ENCODE data around the gene LIME1. TPM values are rescaled to one million over a fixed set of nuclear protein-coding genes. Genes with fewer than 3 reads are reported as not detected.
A peak's percentile ranks its signal among the peaks of the same experiment; 100 is the strongest.

LIME1 gene
- total RNA-seq, 1 donor from 2014 or later = 0.47 TPM

DNA sequence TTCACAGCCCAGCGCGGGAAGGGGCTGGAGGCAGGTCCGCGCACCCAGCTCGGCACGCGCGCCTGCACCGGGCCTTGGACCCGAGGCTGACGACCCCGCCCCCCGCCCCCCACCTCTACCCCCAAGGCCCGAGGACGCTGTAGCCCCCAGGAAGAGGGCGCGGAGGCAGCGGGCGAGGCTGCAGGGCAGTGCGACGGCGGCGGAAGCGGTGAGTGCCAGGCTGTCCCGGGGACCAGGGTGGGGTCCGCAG, 1.2 kb downstream of the LIME1 start:
- H3K27me3 Mint-ChIP-seq (ENCODE audit: insufficient read depth, low read depth) = peaks cover 2% of the 10 kb centered on the region
- Histone ChIP-seq H4K20me1 (ENCODE audit: low read depth) (peaks cover 52% of the 10 kb centered on the region), H3K4me2 (peak overlapping the region; percentile 77)

DNA sequence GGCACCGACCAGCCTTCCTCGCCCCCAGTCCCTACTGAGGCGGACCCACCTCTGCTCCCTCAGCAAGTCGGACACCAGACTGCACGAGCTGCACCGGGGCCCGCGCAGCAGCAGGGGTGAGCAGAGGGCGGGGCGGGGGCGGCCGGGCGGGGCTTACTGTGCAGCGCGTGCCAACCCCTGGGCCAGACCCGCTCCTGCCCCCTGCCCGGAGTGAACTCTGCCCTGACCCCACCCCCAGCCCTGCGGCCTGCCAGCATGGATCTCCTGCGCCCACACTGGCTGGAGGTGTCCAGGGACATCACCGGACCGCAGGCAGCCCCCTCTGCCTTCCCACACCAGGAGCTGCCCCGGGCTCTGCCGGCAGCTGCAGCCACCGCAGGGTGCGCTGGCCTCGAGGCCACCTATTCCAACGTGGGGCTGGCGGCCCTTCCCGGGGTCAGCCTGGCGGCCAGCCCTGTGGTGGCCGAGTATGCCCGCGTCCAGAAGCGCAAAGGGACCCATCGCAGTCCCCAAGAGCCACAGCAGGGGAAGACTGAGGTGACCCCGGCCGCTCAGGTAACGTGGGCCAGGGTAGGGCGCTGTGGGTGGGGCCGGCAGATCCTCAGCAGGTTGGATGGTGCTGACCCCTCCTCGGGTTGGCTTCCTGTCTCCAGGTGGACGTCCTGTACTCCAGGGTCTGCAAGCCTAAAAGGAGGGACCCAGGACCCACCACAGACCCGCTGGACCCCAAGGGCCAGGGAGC, 1.7 kb downstream of the LIME1 start:
- peaks cover 52% of the 10 kb centered on the region for H4K20me1 ChIP-seq (ENCODE audit: low read depth)
- peak overlapping the region; percentile 55 for H3K4me3 ChIP-seq
- peaks cover 33% of the 10 kb centered on the region for H3K4me1 ChIP-seq
- no peaks in the 10 kb centered on the region for H3K9me3 Mint-ChIP-seq
- H3K79me2 ChIP-seq (ENCODE audit: low read depth) = peaks cover 8% of the 10 kb centered on the region
- H3K27ac ChIP-seq = no peak overlapping the region
- H3K4me3 Mint-ChIP-seq = peak overlapping the region; percentile 13
- H3K4me1 Mint-ChIP-seq = no peaks in the 10 kb centered on the region
- no peaks in the 10 kb centered on the region for H3K36me3 Mint-ChIP-seq
- H3K4me2 ChIP-seq = peak overlapping the region; percentile 77
- no peaks in the 10 kb centered on the region for H3K9me3 ChIP-seq (ENCODE audit: low read depth)
- no peak overlapping the region for H3K9ac ChIP-seq
- DNase-seq (ENCODE audit: low spot score) = peak; percentile 54
- no peaks in the 10 kb centered on the region for H3K36me3 ChIP-seq
- H3K27me3 Mint-ChIP-seq (ENCODE audit: insufficient read depth, low read depth) = peaks cover 2% of the 10 kb centered on the region
- peaks cover 24% of the 10 kb centered on the region for H3K27me3 ChIP-seq
- H3K27ac Mint-ChIP-seq = no peak overlapping the region
- H3F3A ChIP-seq (ENCODE audit: low read depth) = peaks cover 34% of the 10 kb centered on the region
- no peak overlapping the region for H2AFZ ChIP-seq (replicated peaks)
- no peak for TF ChIP-seq EZH2 (IDR thresholded peaks at IDR 0.05)
- TF ChIP-seq, protein P1, sequence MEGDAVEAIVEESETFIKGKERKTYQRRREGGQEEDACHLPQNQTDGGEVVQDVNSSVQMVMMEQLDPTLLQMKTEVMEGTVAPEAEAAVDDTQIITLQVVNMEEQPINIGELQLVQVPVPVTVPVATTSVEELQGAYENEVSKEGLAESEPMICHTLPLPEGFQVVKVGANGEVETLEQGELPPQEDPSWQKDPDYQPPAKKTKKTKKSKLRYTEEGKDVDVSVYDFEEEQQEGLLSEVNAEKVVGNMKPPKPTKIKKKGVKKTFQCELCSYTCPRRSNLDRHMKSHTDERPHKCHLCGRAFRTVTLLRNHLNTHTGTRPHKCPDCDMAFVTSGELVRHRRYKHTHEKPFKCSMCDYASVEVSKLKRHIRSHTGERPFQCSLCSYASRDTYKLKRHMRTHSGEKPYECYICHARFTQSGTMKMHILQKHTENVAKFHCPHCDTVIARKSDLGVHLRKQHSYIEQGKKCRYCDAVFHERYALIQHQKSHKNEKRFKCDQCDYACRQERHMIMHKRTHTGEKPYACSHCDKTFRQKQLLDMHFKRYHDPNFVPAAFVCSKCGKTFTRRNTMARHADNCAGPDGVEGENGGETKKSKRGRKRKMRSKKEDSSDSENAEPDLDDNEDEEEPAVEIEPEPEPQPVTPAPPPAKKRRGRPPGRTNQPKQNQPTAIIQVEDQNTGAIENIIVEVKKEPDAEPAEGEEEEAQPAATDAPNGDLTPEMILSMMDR (IDR thresholded peaks at IDR 0.05) = no peak
- no peak for TF ChIP-seq EZH2phosphoT487 (IDR thresholded peaks at IDR 0.05)

More for the DNA sequence above, 1.2 kb downstream of the LIME1 start:
- H3K27ac Mint-ChIP-seq = no peak overlapping the region
- no peak overlapping the region for H3K9ac ChIP-seq
- no peaks in the 10 kb centered on the region for H3K36me3 ChIP-seq
- no peak overlapping the region for H2AFZ ChIP-seq (replicated peaks)
- H3K79me2 ChIP-seq (ENCODE audit: low read depth) = peaks cover 8% of the 10 kb centered on the region
- H3K27ac ChIP-seq = no peak overlapping the region
- H3K4me3 Mint-ChIP-seq = no peak overlapping the region
- peaks cover 24% of the 10 kb centered on the region for H3K27me3 ChIP-seq
- no peaks in the 10 kb centered on the region for H3K9me3 Mint-ChIP-seq
- no peaks in the 10 kb centered on the region for H3K9me3 ChIP-seq (ENCODE audit: low read depth)
- peaks cover 33% of the 10 kb centered on the region for H3K4me1 ChIP-seq
- DNase-seq (ENCODE audit: low spot score) = peak; percentile 55
- no peaks in the 10 kb centered on the region for H3K4me1 Mint-ChIP-seq
- H3K4me3 ChIP-seq = peak overlapping the region; percentile 55
- TF ChIP-seq EZH2phosphoT487 (IDR thresholded peaks at IDR 0.05) (no peak), EZH2 (IDR thresholded peaks at IDR 0.05) (no peak)
- TF ChIP-seq, protein P1 (IDR thresholded peaks at IDR 0.05) = no peak
- H3K36me3 Mint-ChIP-seq = no peaks in the 10 kb centered on the region
- peaks cover 34% of the 10 kb centered on the region for H3F3A ChIP-seq (ENCODE audit: low read depth)

DNA sequence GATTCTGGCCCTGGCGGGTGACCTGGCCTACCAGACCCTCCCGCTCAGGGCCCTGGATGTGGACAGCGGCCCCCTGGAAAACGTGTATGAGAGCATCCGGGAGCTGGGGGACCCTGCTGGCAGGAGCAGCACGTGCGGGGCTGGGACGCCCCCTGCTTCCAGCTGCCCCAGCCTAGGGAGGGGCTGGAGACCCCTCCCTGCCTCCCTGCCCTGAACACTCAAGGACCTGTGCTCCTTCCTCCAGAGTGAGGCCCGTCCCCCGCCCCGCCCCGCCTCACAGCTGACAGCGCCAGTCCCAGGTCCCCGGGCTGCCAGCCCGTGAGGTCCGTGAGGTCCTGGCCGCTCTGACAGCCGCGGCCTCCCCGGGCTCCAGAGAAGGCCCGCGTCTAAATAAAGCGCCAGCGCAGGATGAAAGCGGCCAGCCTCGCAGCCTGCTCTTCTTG, 2.2 kb downstream of the LIME1 start:
- Histone ChIP-seq H3K4me1 (peaks cover 33% of the 10 kb centered on the region), H3K9ac (no peak overlapping the region), H3K4me2 (peak overlapping the region; percentile 77), H4K20me1 (ENCODE audit: low read depth) (peaks cover 52% of the 10 kb centered on the region), H2AFZ (replicated peaks) (no peak overlapping the region), H3K79me2 (ENCODE audit: low read depth) (peaks cover 8% of the 10 kb centered on the region), H3K9me3 (ENCODE audit: low read depth) (no peaks in the 10 kb centered on the region), H3K4me3 (peak overlapping the region; percentile 55), H3K36me3 (no peaks in the 10 kb centered on the region), H3K27ac (no peak overlapping the region), H3K27me3 (peaks cover 24% of the 10 kb centered on the region), H3F3A (ENCODE audit: low read depth) (peaks cover 40% of the 10 kb centered on the region)
- no peaks in the 10 kb centered on the region for H3K36me3 Mint-ChIP-seq
- no peaks in the 10 kb centered on the region for H3K4me1 Mint-ChIP-seq
- peaks cover 4% of the 10 kb centered on the region for H3K27me3 Mint-ChIP-seq (ENCODE audit: insufficient read depth, low read depth)
- DNase-seq (ENCODE audit: low spot score) = peak; percentile 90
- H3K27ac Mint-ChIP-seq = no peak overlapping the region
- no peaks in the 10 kb centered on the region for H3K9me3 Mint-ChIP-seq
- H3K4me3 Mint-ChIP-seq = peak overlapping the region; percentile 35
- TF ChIP-seq, protein P1 (IDR thresholded peaks at IDR 0.05) = no peak
- TF ChIP-seq EZH2phosphoT487 (IDR thresholded peaks at IDR 0.05) (no peak), EZH2 (IDR thresholded peaks at IDR 0.05) (no peak)
